Left lung (tissue), 10 donors: ENCODE results near the gene PDE4B. TPM values are rescaled to one million over a fixed set of nuclear protein-coding genes. Genes with fewer than 3 reads are reported as not detected.

Experiments used
- ATAC-seq: fragments of 200-7000 bp; cut with Tn5 transposase; one replicate; pipeline ENCODE4 v1.9.1; 2020; ENCODE audit warnings: moderate library complexity
- DNase-seq, 4 donors: peaks; one replicate each; pipeline ENCODE4 v3.0.0-alpha.2; 2013 to 2020
- H3K27ac ChIP-seq, 2 donors: fragments of 200-600 bp; sonication (generic) in 1 of 2; one replicate each; pipeline versions ENCODE4 v1.5.0 to v1.8.0; 2020 to 2021
- H3K27me3 ChIP-seq, 2 donors: fragments of 200-600 bp; sonication (generic) in 1 of 2; one replicate each; pipeline versions ENCODE4 v1.5.0 to v1.8.0; 2020 to 2021
- H3K36me3 ChIP-seq, 2 donors: fragments of 200-600 bp; sonication (generic) in 1 of 2; one replicate each; pipeline versions ENCODE4 v1.5.0 to v1.8.0; 2020 to 2021
- H3K4me1 ChIP-seq, 2 donors: fragments of 200-600 bp; one replicate each; pipeline ENCODE4 v1.8.0; 2021
- H3K4me3 ChIP-seq, 2 donors: fragments of 200-600 bp; sonication (generic) in 1 of 2; one replicate each; pipeline versions ENCODE4 v1.5.0 to v1.8.0; 2020 to 2021; ENCODE audit warnings: mild to moderate bottlenecking in 1 of 2
- H3K9me3 ChIP-seq, 2 donors: fragments of 200-600 bp; sonication (generic) in 1 of 2; one replicate each; pipeline versions ENCODE4 v1.5.0 to v1.8.0; 2020 to 2021
- CTCF ChIP-seq, 2 donors: fragments of 200-600 bp; sonication (generic) in 1 of 2; IDR thresholded peaks; one replicate each; pipeline versions ENCODE4 v1.5.0 to v1.8.0; 2021; ENCODE audit warnings: antibody characterized with exemption in 2 of 2
- intact Hi-C, 2 donors: fragments of 100-400 bp; cut with DNase I; formaldehyde crosslinking; loops; one replicate each; pipeline versions ENCODE4 v1.11.2 to v1.14.2; 2022
- polyA plus RNA-seq, 6 donors: library from polyadenylated mRNA; unstranded; fragments of 120-200 nt; gene quantifications; one replicate each; pipeline ENCODE4 v1.2.1, GENCODE V29; 2013; ENCODE audit not compliant: insufficient read length in 6 of 6
- total RNA-seq, 2 donors: library from RNA; stranded (reverse); fragmentation: NEBNext Ultra II Directional; extraction: Animal tissue kit (Norgen Biotek cat#: 25700); gene quantifications; one replicate each; pipeline ENCODE4 v1.2.1, GENCODE V29; 2021
- donor health status: DM: no; HTN: yes; CAD: no.
- donor health status: DM: no; HTN: no; CAD: no.

The PDE4B gene
- total and polyA plus RNA-seq, 8 donors: 8.6 to 50.7 (median 19.2) TPM

- ATAC-seq (peak; percentile 71), DNase-seq (no peak)
- no peak for TF ChIP-seq CTCF (IDR thresholded peaks at IDR 0.05)
- Histone ChIP-seq H3K27me3 (no peaks in the 10 kb centered on the region), H3K4me1 (no peaks in the 10 kb centered on the region), H3K27ac (no peak overlapping the region), H3K9me3 (no peaks in the 10 kb centered on the region), H3K4me3 (no peak overlapping the region), H3K36me3 (no peaks in the 10 kb centered on the region)
- intact Hi-C loops: no loop called here
Observed at GRCh38 chr1:65955071-65955470, 162.4 kb downstream of the PDE4B start.

- no peaks in the 10 kb centered on the region for H3K27me3 ChIP-seq
- no peak for TF ChIP-seq CTCF (IDR thresholded peaks at IDR 0.05)
- no peak overlapping the region for H3K27ac ChIP-seq
- intact Hi-C loops: no loop called here
- DNase-seq (no peak), ATAC-seq (peak; percentile 20)
- no peaks in the 10 kb centered on the region for H3K9me3 ChIP-seq
- no peak overlapping the region for H3K4me3 ChIP-seq
- H3K4me1 ChIP-seq: no peaks in the 10 kb centered on the region
- no peaks in the 10 kb centered on the region for H3K36me3 ChIP-seq
Observed at GRCh38 chr1:65955503-65955902, 162.8 kb downstream of the PDE4B start.

GRCh38 chr1:65958561-65959350, 166.1 kb downstream of the PDE4B start:
- H3K4me3 ChIP-seq: no peak overlapping the region
- no peaks in the 10 kb centered on the region for H3K36me3 ChIP-seq
- no peaks in the 10 kb centered on the region for H3K27me3 ChIP-seq
- peak in 1 of 2 donors; percentile 60 for TF ChIP-seq CTCF (IDR thresholded peaks at IDR 0.05)
- peak; percentile 85 for ATAC-seq
- no peaks in the 10 kb centered on the region for H3K4me1 ChIP-seq
- H3K9me3 ChIP-seq: no peaks in the 10 kb centered on the region
- intact Hi-C loops: no loop called here
- peak in 2 of 4 donors; percentile 47 to 59 for DNase-seq
- no peak overlapping the region for H3K27ac ChIP-seq

GRCh38 chr1:65959896-65960567, 167.3 kb downstream of the PDE4B start:
- no peaks in the 10 kb centered on the region for H3K27me3 ChIP-seq
- H3K36me3 ChIP-seq: no peaks in the 10 kb centered on the region
- H3K4me1 ChIP-seq: no peaks in the 10 kb centered on the region
- TF ChIP-seq CTCF (IDR thresholded peaks at IDR 0.05): no peak
- DNase-seq: no peak
- no peak overlapping the region for H3K27ac ChIP-seq
- intact Hi-C loops: loop anchor here in 1 of 2 donors (5.0 to 10.0 kb wide), 2 partner anchors 282 to 495 kb away; no protein-coding TSS in a partner anchor
- no peaks in the 10 kb centered on the region for H3K9me3 ChIP-seq
- no peak overlapping the region for H3K4me3 ChIP-seq
- ATAC-seq: peak; percentile 19
